Endothelial cell of umbilical vein (primary cell): ENCODE results near the gene AAGAB.

Source experiments
- EZH2 ChIP-seq: IDR thresholded peaks from 2 replicates; pipeline ENCODE4 v1.6.1; 2012; ENCODE audit warnings: borderline replicate concordance, low read depth, mild to moderate bottlenecking, moderate library complexity, low read length, inconsistent platforms; ENCODE audit not compliant: severe bottlenecking
- JUN ChIP-seq: IDR thresholded peaks from 2 replicates; pipeline ENCODE4 v1.6.1; 2011; ENCODE audit warnings: borderline replicate concordance, low read depth; ENCODE audit not compliant: insufficient read length, insufficient read depth
- POLR2A ChIP-seq: IDR thresholded peaks from 2 replicates; pipeline ENCODE4 v1.6.1; 2012; ENCODE audit warnings: low read depth, mild to moderate bottlenecking, control low read depth, low read length
- TF ChIP-seq, protein P1 (sequence below), 2 donors: IDR thresholded peaks; 1 replicate in 1 of 2; 2 replicates in 1 of 2; pipeline ENCODE4 v1.5.1; 2011; ENCODE audit warnings: low read length in 2 of 2, mild to moderate bottlenecking in 2 of 2, moderate library complexity in 2 of 2, control low read depth in 1 of 2, inconsistent platforms in 1 of 2, low read depth in 1 of 2; ENCODE audit not compliant: insufficient read depth in 1 of 2; ENCODE audit errors: extremely low read depth in 1 of 2

DNA sequence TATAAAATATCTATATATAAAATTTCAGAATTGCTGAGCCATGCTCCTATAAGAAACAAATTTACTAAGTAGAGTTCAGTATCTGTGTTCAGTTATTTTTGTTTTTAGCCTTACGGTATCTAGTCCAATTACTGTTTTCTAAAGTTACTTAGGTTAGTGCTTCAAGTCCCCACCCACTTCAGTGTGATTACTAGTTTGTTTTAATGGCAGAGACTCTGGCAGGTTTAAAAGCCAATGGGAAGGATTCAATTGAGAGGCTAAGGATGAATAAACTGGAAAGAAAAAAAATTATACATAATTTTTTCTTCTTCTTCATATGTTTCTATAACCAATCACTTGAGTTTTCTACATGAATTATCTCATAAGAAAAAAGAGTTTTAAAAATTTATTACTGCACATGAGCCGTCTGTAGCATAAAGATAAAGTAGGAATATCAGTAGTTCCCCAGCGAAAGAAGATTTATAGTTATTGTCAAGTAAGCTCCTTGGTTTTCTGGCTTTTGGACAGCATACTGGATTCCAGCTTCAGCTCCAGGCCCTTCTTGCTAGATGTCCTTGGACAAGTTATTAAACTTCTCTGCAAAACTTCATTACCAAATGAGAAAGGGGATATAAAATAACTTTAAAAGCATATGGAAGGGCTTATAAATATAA lies 46.8 kb downstream of the AAGAB start:
- no peak for TF ChIP-seq JUN
- TF ChIP-seq, protein P1, sequence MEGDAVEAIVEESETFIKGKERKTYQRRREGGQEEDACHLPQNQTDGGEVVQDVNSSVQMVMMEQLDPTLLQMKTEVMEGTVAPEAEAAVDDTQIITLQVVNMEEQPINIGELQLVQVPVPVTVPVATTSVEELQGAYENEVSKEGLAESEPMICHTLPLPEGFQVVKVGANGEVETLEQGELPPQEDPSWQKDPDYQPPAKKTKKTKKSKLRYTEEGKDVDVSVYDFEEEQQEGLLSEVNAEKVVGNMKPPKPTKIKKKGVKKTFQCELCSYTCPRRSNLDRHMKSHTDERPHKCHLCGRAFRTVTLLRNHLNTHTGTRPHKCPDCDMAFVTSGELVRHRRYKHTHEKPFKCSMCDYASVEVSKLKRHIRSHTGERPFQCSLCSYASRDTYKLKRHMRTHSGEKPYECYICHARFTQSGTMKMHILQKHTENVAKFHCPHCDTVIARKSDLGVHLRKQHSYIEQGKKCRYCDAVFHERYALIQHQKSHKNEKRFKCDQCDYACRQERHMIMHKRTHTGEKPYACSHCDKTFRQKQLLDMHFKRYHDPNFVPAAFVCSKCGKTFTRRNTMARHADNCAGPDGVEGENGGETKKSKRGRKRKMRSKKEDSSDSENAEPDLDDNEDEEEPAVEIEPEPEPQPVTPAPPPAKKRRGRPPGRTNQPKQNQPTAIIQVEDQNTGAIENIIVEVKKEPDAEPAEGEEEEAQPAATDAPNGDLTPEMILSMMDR (IDR thresholded peaks at IDR 0.05; ENCODE audit: extremely low read depth in 1 of 2, insufficient read depth in 1 of 2, low read depth in 1 of 2, low read length in 2 of 2), result no peak
- no peak for TF ChIP-seq EZH2
- TF ChIP-seq POLR2A, result no peak
